Measurements from ENCODE around the gene SESN1. TPM values are rescaled to one million over a fixed set of nuclear protein-coding genes. Genes with fewer than 3 reads are reported as not detected.

Gene SESN1
- total and polyA plus RNA-seq, 10 donors: 26.8 to 115 (median 59.6) TPM

DNA sequence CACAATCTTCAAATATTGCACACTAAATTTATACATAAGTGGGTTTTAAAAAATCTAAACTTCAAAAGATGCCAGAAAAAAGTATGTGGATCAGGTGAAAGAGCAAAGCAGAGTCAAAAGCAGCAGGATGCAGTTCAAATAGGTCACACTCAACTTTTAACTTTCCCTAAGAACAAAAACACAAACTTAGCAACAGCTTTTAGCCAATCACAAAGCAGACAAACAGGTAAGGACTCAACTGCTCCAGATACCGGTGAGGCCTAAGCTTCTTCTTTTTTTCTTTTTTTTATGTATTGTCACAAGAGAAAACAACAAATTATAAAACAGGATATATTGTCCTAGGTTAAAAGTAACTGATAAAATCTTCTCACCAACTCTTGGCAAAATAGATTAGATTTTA is 74.7 kb downstream of the SESN1 start:
- 55 to 65% (median 58%) methylated on average over 1 of the region's 1 CpG for WGBS, 5 donors
- H3K27me3 ChIP-seq (replicated peaks in 1 of 7): no peaks in the 10 kb centered on the region
- H3K4me3 ChIP-seq: no peak overlapping the region
- intact Hi-C loops (cut with DNase I; ENCODE audit: low total_unique reads): no loop called here
- TF ChIP-seq CTCF (IDR thresholded peaks at IDR 0.05 in 8 of 11, conservative IDR thresholded peaks at IDR 0.05 in 3 of 11) (no peak), POLR2AphosphoS5 (IDR thresholded peaks at IDR 0.05) (no peak), POLR2A (IDR thresholded peaks at IDR 0.05) (no peak)
- H3K9me3 ChIP-seq: no peaks in the 10 kb centered on the region
- peak overlapping the region in 1 of 8 donors; percentile 5 for H3K27ac ChIP-seq
- no peaks in the 10 kb centered on the region for H3K36me3 ChIP-seq
- DNase-seq: no peak
- peaks cover 7 to 85% (median 37%) of the 10 kb centered on the region in 6 donors for H3K4me1 ChIP-seq

GRCh38 chr6:109015176-109015575 is 79.5 kb downstream of the SESN1 start:
- no peaks in the 10 kb centered on the region for H3K9me3 ChIP-seq
- H3K4me3 ChIP-seq: no peak overlapping the region
- no peaks in the 10 kb centered on the region for H3K27me3 ChIP-seq (replicated peaks in 1 of 7)
- no peak for DNase-seq
- H3K27ac ChIP-seq: peak overlapping the region in 6 of 8 donors; percentile 48 to 97 (median 87)
- no peaks in the 10 kb centered on the region for H3K36me3 ChIP-seq
- peaks cover 31 to 97% (median 57%) of the 10 kb centered on the region in 6 donors for H3K4me1 ChIP-seq
- no peak for TF ChIP-seq POLR2A (IDR thresholded peaks at IDR 0.05)
- TF ChIP-seq CTCF (IDR thresholded peaks at IDR 0.05 in 8 of 11, conservative IDR thresholded peaks at IDR 0.05 in 3 of 11): no peak
- no peak for TF ChIP-seq POLR2AphosphoS5 (IDR thresholded peaks at IDR 0.05)
- intact Hi-C loops (cut with DNase I; ENCODE audit: low total_unique reads): no loop called here

- intact Hi-C loops (cut with DNase I; ENCODE audit: low total_unique reads): no loop called here
- Histone ChIP-seq H3K27ac (peak overlapping the region; percentile 48 to 97 (median 75)), H3K27me3 (replicated peaks in 1 of 7) (no peaks in the 10 kb centered on the region), H3K4me3 (no peak overlapping the region), H3K4me1 (peaks cover 31 to 96% (median 57%) of the 10 kb centered on the region in 6 donors), H3K36me3 (no peaks in the 10 kb centered on the region), H3K9me3 (no peaks in the 10 kb centered on the region)
- TF ChIP-seq CTCF (IDR thresholded peaks at IDR 0.05 in 8 of 11, conservative IDR thresholded peaks at IDR 0.05 in 3 of 11) (no peak), POLR2A (IDR thresholded peaks at IDR 0.05) (no peak), POLR2AphosphoS5 (IDR thresholded peaks at IDR 0.05) (no peak)
- whole genome bisulfite sequencing, 5 donors: 56 to 72% (median 67%) methylated on average over 2 of the region's 2 CpGs
- DNase-seq: no peak
These were observed 80.0 kb downstream of the SESN1 start for GRCh38 chr6:109014606-109015005.

- intact Hi-C loops (cut with DNase I; ENCODE audit: low total_unique reads): no loop called here
- Histone ChIP-seq H3K9me3 (no peaks in the 10 kb centered on the region), H3K4me3 (no peak overlapping the region), H3K27ac (peak overlapping the region; percentile 48 to 97 (median 75)), H3K27me3 (replicated peaks in 1 of 7) (no peaks in the 10 kb centered on the region), H3K4me1 (peaks cover 24 to 88% (median 54%) of the 10 kb centered on the region in 6 donors), H3K36me3 (no peaks in the 10 kb centered on the region)
- WGBS, 5 donors: 24 to 35% (median 25%) methylated on average over 2 of the region's 2 CpGs
- TF ChIP-seq POLR2A (IDR thresholded peaks at IDR 0.05) (no peak), POLR2AphosphoS5 (IDR thresholded peaks at IDR 0.05) (no peak), CTCF (IDR thresholded peaks at IDR 0.05 in 8 of 11, conservative IDR thresholded peaks at IDR 0.05 in 3 of 11) (no peak)
- no peak for DNase-seq
These were observed 80.9 kb downstream of the SESN1 start for GRCh38 chr6:109013656-109014305.
